H1 (cell line): ENCODE data around the gene TFF1. TPM values are rescaled to one million over a fixed set of nuclear protein-coding genes. Genes with fewer than 3 reads are reported as not detected.

Source experiments
- CTCF ChIA-PET: fragments of 300-600 bp; sonication (Branson Sonifier 250); formaldehyde crosslinking; loops from one replicate; lab custom pipeline; 2021; ENCODE audit not compliant: partially characterized antibody; lab: Charles Lee
- POLR2A ChIA-PET: fragments of 300-600 bp; sonication (Branson Sonifier 250); formaldehyde crosslinking; loops from one replicate; lab custom pipeline; 2021; ENCODE audit warnings: inconsistent platforms; ENCODE audit not compliant: partially characterized antibody; lab: Charles Lee
- DNase-seq, 2 experiments: peaks; one replicate each; pipeline versions ENCODE4 v3.0.0 to v3.0.0-alpha.2; 2010 to 2022; ENCODE audit warnings: low spot score in 2 of 2, low read depth in 1 of 2, mixed read lengths in 1 of 2
- FAIRE-seq: peaks from 2 replicates; lab custom pipeline; 2011; peaks lifted over from hg19 to GRCh38; lab: Jason Lieb, UNC
- H2AFZ ChIP-seq: 2 replicates; pipeline ENCODE4 v1.8.1; 2012; ENCODE audit warnings: low read length, inconsistent platforms
- H2AK5ac ChIP-seq: 2 replicates; pipeline ENCODE4 v1.6.1; 2013; ENCODE audit warnings: low read depth, low read length
- H2BK120ac ChIP-seq: replicated peaks from 2 replicates; pipeline ENCODE3; 2013; ENCODE audit warnings: low read depth, low read length, inconsistent platforms
- H2BK12ac ChIP-seq: 2 replicates; pipeline ENCODE4 v1.6.1; 2013; ENCODE audit warnings: low read depth, low read length
- H2BK15ac ChIP-seq: 2 replicates; pipeline ENCODE4 v1.6.1; 2013; ENCODE audit warnings: low read length
- H2BK20ac ChIP-seq: 2 replicates; pipeline ENCODE4 v1.6.1; 2013; ENCODE audit warnings: low read length
- H2BK5ac ChIP-seq: 2 replicates; pipeline ENCODE4 v1.6.1; 2013; ENCODE audit warnings: low read depth, low read length
- H3K14ac ChIP-seq: 2 replicates; pipeline ENCODE4 v1.6.1; 2013; ENCODE audit warnings: inconsistent platforms; ENCODE audit not compliant: insufficient read length
- H3K18ac ChIP-seq: 2 replicates; pipeline ENCODE4 v1.6.1; 2013; ENCODE audit warnings: low read length; ENCODE audit errors: extremely low read depth
- H3K23ac ChIP-seq: 2 replicates; pipeline ENCODE4 v1.6.1; 2013; ENCODE audit warnings: inconsistent platforms; ENCODE audit not compliant: insufficient read length
- H3K23me2 ChIP-seq: 2 replicates; pipeline ENCODE4 v1.6.1; 2013; ENCODE audit warnings: low read depth, low read length
- H3K27ac ChIP-seq: 2 replicates; pipeline ENCODE4 v1.6.1; 2011; ENCODE audit warnings: low read depth, low read length, inconsistent platforms
- H3K27me3 ChIP-seq, 4 experiments: replicated peaks in 1 of 4; 1 replicate in 1 of 4; 2 replicates in 3 of 4; pipeline versions ENCODE4 v1.6.1 to v1.8.1; 2011 to 2013; ENCODE audit warnings: low read length in 3 of 4, mild to moderate bottlenecking in 3 of 4, inconsistent platforms in 2 of 4, mixed read lengths in 2 of 4, moderate library complexity in 1 of 4; ENCODE audit not compliant: control insufficient read depth in 3 of 4, insufficient read depth in 3 of 4; ENCODE audit errors: extremely low read depth in 1 of 4
- H3K36me3 ChIP-seq, 4 experiments: 2 replicates each; pipeline versions ENCODE4 v1.6.1 to v1.8.1; 2011 to 2013; ENCODE audit warnings: mild to moderate bottlenecking in 4 of 4, low read length in 3 of 4, moderate library complexity in 2 of 4, control low read depth in 1 of 4, inconsistent platforms in 1 of 4; ENCODE audit not compliant: insufficient read depth in 4 of 4, control insufficient read depth in 2 of 4
- H3K4ac ChIP-seq: replicated peaks from 2 replicates; pipeline ENCODE3; 2013; ENCODE audit warnings: low read length, low read depth, mixed read lengths, inconsistent platforms; ENCODE audit not compliant: insufficient read length
- H3K4me1 ChIP-seq, 4 experiments: replicated peaks in 1 of 4; 1 replicate in 1 of 4; 2 replicates in 3 of 4; pipeline versions ENCODE4 v1.6.1 to v1.8.1; 2011 to 2013; ENCODE audit warnings: low read length in 3 of 4, inconsistent platforms in 2 of 4, mixed read lengths in 1 of 4; ENCODE audit not compliant: insufficient read depth in 4 of 4, control insufficient read depth in 3 of 4
- H3K4me2 ChIP-seq, 2 experiments: 2 replicates each; pipeline versions ENCODE4 v1.6.1 to v1.8.1; 2011 to 2013; ENCODE audit warnings: low read depth in 2 of 2, low read length in 2 of 2, control low read depth in 1 of 2, inconsistent platforms in 1 of 2, mild to moderate bottlenecking in 1 of 2; ENCODE audit not compliant: insufficient read depth in 1 of 2
- H3K4me3 ChIP-seq, 4 experiments: fragments of 200-600, 300-600 bp in 1 of 4; sonication (generic), shearing (Covaris generic), sonication (Bioruptor Twin) in 1 of 4; 2 replicates each; pipeline versions ENCODE4 v1.5.1 to v1.8.1; 2011 to 2016; ENCODE audit warnings: low read length in 4 of 4, low read depth in 3 of 4, control low read depth in 2 of 4, inconsistent platforms in 2 of 4, mild to moderate bottlenecking in 2 of 4, mixed read lengths in 1 of 4, moderate library complexity in 1 of 4; ENCODE audit not compliant: insufficient read depth in 2 of 4; ENCODE audit errors: extremely low read depth in 1 of 4
- H3K56ac ChIP-seq: replicated peaks from 2 replicates; pipeline ENCODE3; 2013; ENCODE audit warnings: low read depth, mild to moderate bottlenecking, mixed read lengths, low read length, inconsistent platforms; ENCODE audit not compliant: insufficient read length
- H3K79me1 ChIP-seq: 2 replicates; pipeline ENCODE4 v1.6.1; 2013; ENCODE audit warnings: low read depth, low read length, control low read depth
- H3K79me2 ChIP-seq, 2 experiments: 2 replicates each; pipeline versions ENCODE4 v1.6.1 to v1.8.1; 2012 to 2013; ENCODE audit warnings: low read length in 2 of 2, mild to moderate bottlenecking in 2 of 2, inconsistent platforms in 1 of 2; ENCODE audit not compliant: insufficient read depth in 2 of 2, control insufficient read depth in 1 of 2
- H3K9ac ChIP-seq, 4 experiments: replicated peaks in 1 of 4; 1 replicate in 1 of 4; 2 replicates in 3 of 4; pipeline versions ENCODE4 v1.6.1 to v1.8.1; 2011 to 2013; ENCODE audit warnings: low read depth in 3 of 4, low read length in 3 of 4, control low read depth in 2 of 4, mild to moderate bottlenecking in 2 of 4, moderate library complexity in 2 of 4, inconsistent platforms in 1 of 4; ENCODE audit errors: extremely low read depth in 1 of 4
- H3K9me3 ChIP-seq, 2 experiments: 2 replicates each; pipeline versions ENCODE4 v1.6.1 to v1.8.1; 2012 to 2013; ENCODE audit warnings: mild to moderate bottlenecking in 2 of 2, moderate library complexity in 2 of 2, control low read depth in 1 of 2, inconsistent platforms in 1 of 2, low read depth in 1 of 2, low read length in 1 of 2, mixed read lengths in 1 of 2; ENCODE audit not compliant: insufficient read depth in 2 of 2
- H4K20me1 ChIP-seq, 2 experiments: replicated peaks in 1 of 2; 2 replicates each; pipeline versions ENCODE3 to v1.8.1; 2011 to 2013; ENCODE audit warnings: inconsistent platforms in 2 of 2, low read length in 2 of 2, mild to moderate bottlenecking in 1 of 2; ENCODE audit not compliant: insufficient read depth in 2 of 2, control insufficient read depth in 1 of 2
- H4K5ac ChIP-seq: 2 replicates; pipeline ENCODE4 v1.6.1; 2013; ENCODE audit warnings: low read length, low read depth, mixed read lengths, inconsistent platforms; ENCODE audit not compliant: insufficient read length
- H4K8ac ChIP-seq: 2 replicates; pipeline ENCODE4 v1.8.0; 2013; ENCODE audit warnings: mild to moderate bottlenecking, moderate library complexity, low read length, inconsistent platforms; ENCODE audit not compliant: insufficient read depth; ENCODE audit errors: extremely low read depth
- H4K91ac ChIP-seq: replicated peaks from 2 replicates; pipeline ENCODE3; 2013; ENCODE audit warnings: low read length, mixed read lengths, inconsistent platforms; ENCODE audit not compliant: insufficient read length
- CHD1 ChIP-seq: IDR thresholded peaks from 2 replicates; pipeline ENCODE4 v1.6.1; 2012; ENCODE audit warnings: low read depth, low read length, improper control_type of control experiment
- EGR1 ChIP-seq: IDR thresholded peaks from 2 replicates; pipeline ENCODE4 v1.6.1; 2011; ENCODE audit warnings: low read depth, low read length, borderline replicate concordance
- HDAC2 ChIP-seq, 2 experiments: fragments of 300-600 bp in 1 of 2; sonication (generic) in 1 of 2; IDR thresholded peaks; 2 replicates each; pipeline ENCODE4 v1.6.1; 2011 to 2012; ENCODE audit warnings: low read depth in 2 of 2, low read length in 2 of 2, mild to moderate bottlenecking in 2 of 2, moderate library complexity in 2 of 2, borderline replicate concordance in 1 of 2, inconsistent platforms in 1 of 2
- POU5F1 ChIP-seq: IDR thresholded peaks from 2 replicates; pipeline ENCODE4 v1.6.1; 2011; ENCODE audit warnings: low read depth, mild to moderate bottlenecking, low read length, moderate library complexity
- TCF12 ChIP-seq: IDR thresholded peaks from 2 replicates; pipeline ENCODE4 v1.6.1; 2011; ENCODE audit warnings: low read depth, mild to moderate bottlenecking, low read length
- WGBS, 2 experiments: shearing (Covaris generic) in 1 of 2; methylation state at CpG; one replicate each; pipeline versions ENCODE4 v1.1.6 to v1.1.7; 2013 to 2015; ENCODE audit warnings: low lambda C conversion rate in 2 of 2, mixed read lengths in 2 of 2, inconsistent platforms in 1 of 2, low coverage in 1 of 2, missing lambda C conversion rate in 1 of 2; ENCODE audit not compliant: insufficient replicate concordance in 2 of 2, insufficient coverage in 1 of 2, insufficient read length in 1 of 2; ENCODE audit errors: extremely low coverage in 1 of 2, missing lambda C conversion rate in 1 of 2; 5-methylcytosine and 5-hydroxymethylcytosine counted together
- polyA plus RNA-seq, 7 experiments: library from polyadenylated mRNA; depleted of rRNA in 3 of 7; stranded (reverse) in 5 of 7; unstranded in 2 of 7; fragments of >200 nt in 5 of 7; fragments of 200-250 nt in 2 of 7; gene quantifications; 1 replicate in 5 of 7; 2 replicates in 1 of 7; 4 replicates in 1 of 7; pipeline versions ENCODE4 v1.2.1 to v1.2.3, GENCODE V29; 2011 to 2013; ENCODE audit warnings: missing spikeins in 2 of 7, mixed read lengths in 2 of 7
- total RNA-seq: library from RNA; stranded (reverse); fragmentation: NEBNext Ultra II Directional; extraction: Animal tissue kit (Norgen Biotek cat#: 25700); gene quantifications from 2 replicates; pipeline ENCODE4 v1.2.1, GENCODE V29; 2021

Gene TFF1
- total and polyA plus RNA-seq, 2 of the 8 experiments (the other 6 are each of a cell fraction or from before 2014, with no cell fraction given) = not detected

- no peak overlapping the region for H3K4me2 ChIP-seq
- H2BK15ac ChIP-seq = no peak overlapping the region
- H2AFZ ChIP-seq = no peak overlapping the region
- no peak overlapping the region for H3K14ac ChIP-seq
- H3K79me1 ChIP-seq = no peaks in the 10 kb centered on the region
- H3K27me3 ChIP-seq = no peaks in the 10 kb centered on the region
- H4K8ac ChIP-seq = no peak overlapping the region
- no peak overlapping the region for H2BK120ac ChIP-seq
- H3K18ac ChIP-seq = no peak overlapping the region
- no peaks in the 10 kb centered on the region for H3K36me3 ChIP-seq
- H2BK5ac ChIP-seq = no peak overlapping the region
- H4K91ac ChIP-seq = no peak overlapping the region
- no peak overlapping the region for H3K23ac ChIP-seq
- CTCF ChIA-PET = interaction anchor here (0.8 to 3.4 kb wide), 6 partner anchors 9 to 221 kb away, joined by 3 to 22 read pairs (median 3); no protein-coding TSS in a partner anchor
- FAIRE-seq = no peak
- H2BK20ac ChIP-seq = no peak overlapping the region
- H3K79me2 ChIP-seq = no peaks in the 10 kb centered on the region
- H3K27ac ChIP-seq = no peak overlapping the region
- no peaks in the 10 kb centered on the region for H4K20me1 ChIP-seq
- peaks cover 0 to 4% (median 0%) of the 10 kb centered on the region in 4 experiments; a peak in 2 of 7 replicates for H3K4me1 ChIP-seq
- 86% methylated on average over 9 of the region's 9 CpGs; no CpG with 5 or more reads in 1 of the 2 experiments for WGBS, 2 experiments
- H3K56ac ChIP-seq = no peak overlapping the region
- no peak overlapping the region for H3K9ac ChIP-seq
- H2BK12ac ChIP-seq = no peak overlapping the region
- H3K4ac ChIP-seq = no peak overlapping the region
- POLR2A ChIA-PET = no interaction called here
- DNase-seq = no peak
- no peak overlapping the region for H2AK5ac ChIP-seq
- H3K4me3 ChIP-seq = no peak overlapping the region
- H3K9me3 ChIP-seq = no peaks in the 10 kb centered on the region
- no peaks in the 10 kb centered on the region for H3K23me2 ChIP-seq
- TF ChIP-seq CHD1 = no peak
- no peak for TF ChIP-seq EGR1
- no peak for TF ChIP-seq POU5F1
- TF ChIP-seq TCF12 = no peak
- TF ChIP-seq HDAC2 (IDR thresholded peaks at IDR 0.05; ENCODE audit: borderline replicate concordance in 1 of 2, low read depth in 2 of 2, low read length in 2 of 2) = no peak
- TF ChIP-seq, all 59 proteins: peak for 0
- H4K5ac ChIP-seq = no peak overlapping the region
Observed at GRCh38 chr21:42346441-42346840, 19.9 kb downstream of the TFF1 start.
